SJSA1 (cell line): Measurements from ENCODE around the gene STX17. TPM values are rescaled to one million over a fixed set of nuclear protein-coding genes. Genes with fewer than 3 reads are reported as not detected.

Experiments
- DNase-seq, 2 experiments: peaks; one replicate each; pipeline ENCODE4 v3.0.0-alpha.2; 2015 to 2020; ENCODE audit warnings: low spot score in 2 of 2, low read depth in 1 of 2
- H3K27ac ChIP-seq: fragments of 250-450 bp; sonication (Bioruptor Pico); 2 replicates; pipeline ENCODE4 v1.5.1; 2020; ENCODE audit warnings: mild to moderate bottlenecking, moderate library complexity
- H3K27me3 ChIP-seq: fragments of 250-450 bp; sonication (Bioruptor Pico); replicated peaks from 2 replicates; pipeline ENCODE4 v1.5.1; 2020; ENCODE audit warnings: mild to moderate bottlenecking, moderate library complexity
- H3K36me3 ChIP-seq: fragments of 250-450 bp; sonication (Bioruptor Pico); 2 replicates; pipeline ENCODE4 v1.5.1; 2020; ENCODE audit warnings: mild to moderate bottlenecking
- H3K4me1 ChIP-seq: fragments of 250-450 bp; sonication (Bioruptor Pico); replicated peaks from 2 replicates; pipeline ENCODE4 v1.6.1; 2021; ENCODE audit warnings: mild to moderate bottlenecking
- H3K4me3 ChIP-seq: fragments of 250-450 bp; sonication (Bioruptor Pico); 2 replicates; pipeline ENCODE4 v1.5.1; 2020; ENCODE audit warnings: mild to moderate bottlenecking
- H3K9me3 ChIP-seq: fragments of 250-450 bp; sonication (Bioruptor Pico); replicated peaks from 2 replicates; pipeline ENCODE4 v1.5.1; 2020; ENCODE audit warnings: mild to moderate bottlenecking
- total RNA-seq: library from RNA; depleted of rRNA; stranded (reverse); fragments of >200 nt; shearing (Covaris generic); gene quantifications from 2 replicates; pipeline ENCODE4 v1.2.3, GENCODE V29; 2014

STX17 gene
- total RNA-seq, 1 experiment from 2014 or later = 16.1 TPM

DNA sequence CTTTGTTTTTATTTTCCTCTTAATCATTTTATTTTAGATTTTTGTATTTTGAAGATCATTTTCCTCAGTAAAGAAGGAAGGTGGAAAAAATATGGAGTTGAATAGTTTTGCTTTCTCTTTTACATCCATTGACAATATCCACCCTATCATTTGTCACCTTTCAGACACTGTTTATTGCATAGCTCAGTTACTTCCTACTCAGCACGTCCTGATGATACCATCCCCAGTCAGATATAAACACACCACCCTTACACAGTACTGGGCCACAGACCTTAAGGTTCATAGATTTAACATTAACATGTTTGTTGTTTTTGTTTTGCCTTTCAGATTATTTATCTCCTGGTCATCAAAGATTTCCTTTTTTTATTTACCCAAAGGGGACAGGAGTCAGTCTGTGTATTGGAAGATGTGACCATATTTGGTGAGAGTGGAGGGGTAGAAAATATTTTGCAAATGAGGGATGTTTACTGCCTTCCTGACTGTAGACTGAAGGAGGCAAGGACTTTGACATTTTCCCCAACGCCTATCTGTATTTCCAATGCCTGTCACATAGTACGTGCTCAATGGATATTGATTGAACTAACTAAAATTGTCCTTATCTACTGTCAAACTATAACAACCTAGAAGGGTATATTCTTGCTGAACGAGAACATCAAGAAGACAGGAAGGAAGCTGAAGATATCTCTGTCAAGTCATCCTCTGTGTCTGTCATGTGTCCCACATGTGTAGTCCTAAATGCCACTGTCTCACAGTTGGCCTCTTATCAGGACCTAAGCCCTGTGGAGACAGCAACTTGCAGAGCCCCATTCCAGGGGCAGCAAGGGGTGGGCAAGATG, 15.6 kb downstream of the STX17 start:
- Histone ChIP-seq H3K27me3 (no peaks in the 10 kb centered on the region), H3K27ac (no peak overlapping the region), H3K9me3 (no peaks in the 10 kb centered on the region; the same call in 1 of the 2 replicates), H3K4me3 (no peak overlapping the region), H3K36me3 (peaks cover 36% of the 10 kb centered on the region), H3K4me1 (no peaks in the 10 kb centered on the region)
- no peak for DNase-seq

DNA sequence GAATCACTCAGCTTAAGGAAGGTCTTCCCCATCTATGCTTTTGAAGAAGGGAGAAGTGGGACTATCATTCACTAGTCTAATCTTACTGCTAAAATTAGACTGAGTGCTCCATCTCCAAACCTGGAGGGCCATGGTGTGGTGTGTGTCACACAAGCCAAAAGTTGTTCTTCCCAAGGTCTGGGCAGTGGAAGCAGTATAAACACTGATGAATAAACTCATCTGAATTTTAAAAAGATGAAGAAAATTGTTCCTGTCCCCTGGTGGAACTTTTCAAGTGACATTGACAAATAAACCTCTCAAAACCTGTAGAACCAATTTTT, 16.2 kb downstream of the STX17 start:
- no peak for DNase-seq
- Histone ChIP-seq H3K27ac (no peak overlapping the region), H3K4me3 (no peak overlapping the region), H3K9me3 (no peaks in the 10 kb centered on the region; the same call in 1 of the 2 replicates), H3K36me3 (peaks cover 31% of the 10 kb centered on the region), H3K27me3 (no peaks in the 10 kb centered on the region), H3K4me1 (no peaks in the 10 kb centered on the region)

DNA sequence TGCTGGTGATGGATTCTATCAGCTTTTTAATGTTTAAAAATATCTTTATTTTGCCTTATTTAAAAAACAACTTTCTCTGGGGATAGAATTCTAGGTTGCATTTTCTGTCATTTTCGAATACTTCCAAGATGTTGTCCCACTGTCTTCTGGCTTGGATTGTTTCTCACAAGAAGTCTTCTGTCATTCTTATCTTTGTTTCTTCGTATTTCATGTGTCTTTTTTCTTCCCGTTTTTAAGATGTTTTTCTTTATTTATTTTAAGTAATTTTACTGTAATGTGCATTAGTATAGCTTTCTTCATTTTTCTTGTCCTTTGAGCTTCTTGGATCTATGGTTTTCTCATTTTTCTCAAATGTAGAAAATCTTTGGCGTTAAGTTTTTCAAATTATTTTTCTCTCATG, 19.1 kb downstream of the STX17 start:
- Histone ChIP-seq H3K27me3 (no peaks in the 10 kb centered on the region), H3K27ac (no peak overlapping the region), H3K4me1 (no peaks in the 10 kb centered on the region), H3K9me3 (no peaks in the 10 kb centered on the region; the same call in 1 of the 2 replicates), H3K4me3 (no peak overlapping the region), H3K36me3 (peaks cover 18% of the 10 kb centered on the region)
- DNase-seq = no peak

DNA sequence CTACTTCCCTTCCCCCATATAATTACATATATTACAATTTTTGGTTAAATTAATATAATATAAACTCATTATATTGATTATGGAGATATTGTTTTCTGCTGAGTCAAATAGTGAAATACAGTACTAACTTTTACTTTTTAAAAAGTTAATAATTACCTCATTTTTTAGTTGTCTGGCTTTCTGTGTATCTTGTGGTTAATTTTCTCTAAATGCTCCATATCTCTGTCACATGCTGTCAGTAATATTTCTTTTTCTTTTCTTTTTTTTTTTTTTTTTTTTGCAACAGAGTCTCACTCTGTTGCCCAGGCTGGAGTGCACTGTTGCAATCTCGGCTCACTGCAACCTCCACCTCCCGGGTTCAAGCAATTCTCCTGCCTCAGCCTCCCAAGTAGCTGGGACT, 23.2 kb downstream of the STX17 start:
- H3K27ac ChIP-seq = no peak overlapping the region
- H3K4me3 ChIP-seq = no peak overlapping the region
- no peak for DNase-seq
- H3K36me3 ChIP-seq = no peaks in the 10 kb centered on the region; the same call in 1 of the 2 replicates
- no peaks in the 10 kb centered on the region for H3K9me3 ChIP-seq
- no peaks in the 10 kb centered on the region for H3K27me3 ChIP-seq
- no peaks in the 10 kb centered on the region for H3K4me1 ChIP-seq

DNA sequence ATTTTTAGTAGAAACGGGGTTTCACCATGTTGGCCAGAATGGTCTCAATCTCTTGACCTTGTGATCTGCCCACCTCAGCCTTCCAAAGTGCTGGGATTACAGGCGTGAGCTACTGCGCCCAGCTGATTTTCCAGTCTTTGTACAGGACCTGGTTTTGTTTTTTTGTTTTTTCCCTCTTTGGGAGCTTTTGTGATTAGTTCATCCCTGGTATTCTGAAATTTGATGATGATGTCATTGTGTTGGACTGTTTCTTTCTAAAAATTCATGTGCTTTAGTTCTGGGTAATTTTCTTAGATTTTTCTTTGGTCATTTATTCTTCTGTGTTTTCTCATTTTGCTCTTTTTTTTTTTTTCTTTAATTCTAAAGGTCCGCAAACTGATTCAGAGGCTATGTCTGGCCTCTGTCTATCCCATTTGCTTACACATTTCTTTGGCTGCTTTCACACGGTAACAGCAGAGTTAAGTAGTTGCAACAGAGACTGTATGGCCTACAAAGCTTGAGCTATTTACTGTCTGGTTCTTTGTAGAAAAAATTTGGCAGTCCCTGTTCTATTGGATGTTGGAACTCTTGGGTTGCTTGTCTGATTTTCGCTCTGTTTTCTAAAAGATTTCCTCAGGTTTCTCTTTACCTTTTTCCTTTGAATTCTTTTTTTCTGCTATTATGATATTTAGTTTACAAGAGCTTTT, 24.8 kb downstream of the STX17 start:
- Histone ChIP-seq H3K27me3 (no peaks in the 10 kb centered on the region), H3K9me3 (no peaks in the 10 kb centered on the region), H3K4me3 (no peak overlapping the region), H3K4me1 (no peaks in the 10 kb centered on the region), H3K27ac (no peak overlapping the region), H3K36me3 (no peaks in the 10 kb centered on the region; the same call in none of the 2 replicates)
- DNase-seq = no peak

DNA sequence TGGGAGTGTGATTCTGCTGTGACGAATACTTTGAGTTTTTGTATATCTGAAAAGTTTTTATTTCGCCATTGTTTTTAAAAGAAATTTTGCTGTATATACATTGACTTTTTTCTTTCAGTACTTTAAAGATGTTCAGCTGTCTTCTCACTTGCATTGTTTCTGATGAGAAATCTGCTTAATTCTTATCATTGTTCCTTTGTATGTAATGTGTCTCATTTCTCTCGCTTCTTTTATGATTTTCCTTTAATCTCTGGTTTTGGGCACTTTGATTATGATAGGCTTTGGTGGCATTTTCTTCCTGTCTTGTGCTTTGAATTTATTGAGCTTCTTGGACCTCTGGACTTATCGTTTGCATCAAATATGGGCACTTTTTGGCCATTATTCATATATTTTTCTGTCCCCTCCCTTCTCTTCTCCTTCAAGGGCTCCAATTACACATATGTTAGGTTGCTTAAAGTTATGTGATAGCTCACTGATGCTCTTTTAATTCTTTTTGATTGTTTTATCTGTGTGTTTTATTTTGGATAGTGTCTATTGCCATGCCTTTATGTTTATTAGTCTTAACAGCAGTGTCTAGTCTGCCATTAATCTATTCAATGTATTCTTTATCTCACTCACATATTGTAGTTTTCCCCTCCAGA, 30.6 kb downstream of the STX17 start:
- H3K9me3 ChIP-seq = 0 out of 2 replicates have a peak, but pooled peaks cover 3% of the 10 kb centered on the region
- H3K4me1 ChIP-seq = no peaks in the 10 kb centered on the region
- no peak for DNase-seq
- H3K27ac ChIP-seq = no peak overlapping the region
- H3K27me3 ChIP-seq = no peaks in the 10 kb centered on the region
- H3K4me3 ChIP-seq = no peak overlapping the region
- no peaks in the 10 kb centered on the region; the same call in 1 of the 2 replicates for H3K36me3 ChIP-seq

DNA sequence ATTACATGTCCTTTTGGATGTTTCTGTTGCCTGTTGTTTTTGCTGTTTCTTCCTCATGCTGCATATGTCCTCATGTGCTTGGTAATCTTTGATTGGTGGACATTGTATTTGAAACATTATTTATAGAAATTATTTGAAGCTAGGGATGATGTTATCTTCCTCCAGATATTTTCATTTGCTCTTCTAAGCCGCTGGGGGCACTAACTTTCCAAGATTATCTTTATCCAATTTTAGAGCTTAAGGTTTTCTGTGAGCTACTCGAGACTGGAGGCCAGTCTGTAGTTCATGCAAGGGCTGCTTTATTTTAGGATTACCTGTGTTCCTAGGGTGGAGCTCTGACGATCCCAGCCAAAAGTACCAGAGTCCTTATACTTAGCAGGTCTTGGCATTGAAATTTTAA, 40.9 kb downstream of the STX17 start:
- H3K36me3 ChIP-seq = peaks cover 5% of the 10 kb centered on the region
- no peak overlapping the region for H3K27ac ChIP-seq
- H3K9me3 ChIP-seq = no peaks in the 10 kb centered on the region

DNA sequence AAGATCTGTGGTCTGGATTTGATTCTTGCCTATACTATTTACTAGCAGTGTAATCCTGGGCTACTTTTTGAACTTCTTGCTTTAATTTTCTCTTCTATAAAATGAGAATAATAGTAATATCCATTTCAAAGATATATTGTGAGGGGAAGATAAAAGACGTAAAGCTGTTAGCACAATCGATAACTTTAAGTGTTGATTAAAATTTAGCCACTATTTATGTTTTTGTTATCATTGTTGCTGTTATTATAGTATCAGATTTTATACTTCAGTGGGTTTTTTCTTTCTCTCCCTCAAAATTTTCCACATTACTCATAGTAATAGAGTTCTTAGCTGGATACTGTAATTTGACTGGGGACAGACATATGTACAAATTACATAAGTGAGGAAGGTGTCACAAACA, 42.0 kb downstream of the STX17 start:
- DNase-seq = no peak
- Histone ChIP-seq H3K4me1 (no peaks in the 10 kb centered on the region), H3K36me3 (peaks cover 5% of the 10 kb centered on the region), H3K27ac (no peak overlapping the region), H3K4me3 (no peak overlapping the region), H3K27me3 (no peaks in the 10 kb centered on the region), H3K9me3 (no peaks in the 10 kb centered on the region)

More for the DNA sequence above, 40.9 kb downstream of the STX17 start:
- Histone ChIP-seq H3K4me1 (no peaks in the 10 kb centered on the region), H3K4me3 (no peak overlapping the region), H3K27me3 (no peaks in the 10 kb centered on the region)
- DNase-seq = no peak

DNA sequence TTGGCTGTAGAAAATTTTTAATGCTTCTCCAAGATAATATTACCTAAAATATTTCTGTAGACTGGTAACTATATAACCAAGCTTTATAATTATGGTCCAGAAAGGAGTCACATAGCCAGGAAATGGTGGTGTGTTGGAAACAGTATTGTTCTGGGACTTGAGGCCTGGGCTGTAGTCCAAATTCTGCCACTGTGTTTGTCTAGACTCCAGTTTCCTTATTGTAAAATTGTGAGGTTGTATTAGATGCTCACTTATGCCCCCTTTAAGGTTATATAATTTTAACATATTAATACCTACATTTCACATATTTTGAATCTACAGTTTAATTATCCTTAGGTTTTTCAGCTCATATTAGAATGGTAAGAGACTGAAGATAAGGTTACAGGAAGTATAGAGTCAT, 42.4 kb downstream of the STX17 start:
- Histone ChIP-seq H3K9me3 (no peaks in the 10 kb centered on the region), H3K36me3 (peaks cover 5% of the 10 kb centered on the region), H3K4me1 (no peaks in the 10 kb centered on the region), H3K4me3 (no peak overlapping the region), H3K27ac (no peak overlapping the region), H3K27me3 (no peaks in the 10 kb centered on the region)
- DNase-seq = no peak

DNA sequence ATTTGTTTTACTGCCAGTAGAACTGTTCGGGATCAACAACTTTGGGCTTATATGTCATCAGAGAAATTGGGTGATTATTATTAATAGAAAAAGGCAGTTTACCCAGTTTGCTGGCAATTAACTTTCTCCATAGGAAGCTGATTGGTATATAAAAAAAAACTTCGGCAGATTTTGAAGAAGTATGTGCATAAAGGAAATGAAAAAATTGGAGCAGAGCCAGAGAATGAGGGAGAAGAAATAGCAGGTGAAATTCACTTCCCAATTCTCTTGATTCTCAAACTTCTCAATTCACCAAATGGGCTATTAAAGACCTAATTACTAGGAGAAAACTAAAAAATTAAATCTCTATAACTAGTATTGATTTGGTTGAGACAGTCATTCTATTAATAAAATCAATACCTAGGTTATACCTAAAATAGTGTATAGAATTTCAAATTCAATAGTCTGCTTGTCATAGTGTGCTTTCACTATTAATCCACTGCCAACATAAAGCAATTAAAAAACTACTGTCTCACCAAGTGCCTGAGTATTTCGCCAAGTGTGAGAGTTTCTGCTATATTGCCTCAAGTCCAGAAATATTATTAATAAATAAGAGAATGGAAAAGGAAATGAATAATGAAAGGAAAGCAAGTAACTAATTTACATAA, 47.5 kb downstream of the STX17 start:
- Histone ChIP-seq H3K27me3 (no peaks in the 10 kb centered on the region), H3K9me3 (no peaks in the 10 kb centered on the region), H3K36me3 (peaks cover 5% of the 10 kb centered on the region), H3K27ac (no peak overlapping the region), H3K4me1 (no peaks in the 10 kb centered on the region), H3K4me3 (no peak overlapping the region)
- DNase-seq = no peak

DNA sequence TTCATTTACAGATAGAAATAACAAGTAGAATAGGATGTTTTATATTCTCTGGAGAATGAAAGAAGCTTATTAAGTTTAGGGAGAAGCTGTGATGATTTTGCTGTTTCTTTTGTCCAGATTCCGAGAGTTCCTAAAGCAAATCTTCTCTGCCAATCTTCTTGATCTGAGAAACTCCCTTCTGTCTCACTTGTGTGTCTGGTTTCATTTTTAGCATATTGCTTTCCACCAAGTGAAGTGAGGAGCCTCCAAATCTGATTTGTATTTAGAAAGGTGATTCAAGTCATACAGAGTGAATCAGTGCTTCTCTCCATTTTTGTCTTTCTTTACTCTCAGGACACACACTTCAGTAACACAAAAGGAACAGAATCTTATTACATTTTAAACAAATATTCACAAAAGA, 48.4 kb downstream of the STX17 start:
- Histone ChIP-seq H3K27ac (no peak overlapping the region), H3K9me3 (no peaks in the 10 kb centered on the region), H3K4me1 (no peaks in the 10 kb centered on the region), H3K36me3 (peaks cover 5% of the 10 kb centered on the region), H3K4me3 (no peak overlapping the region), H3K27me3 (no peaks in the 10 kb centered on the region)
- no peak for DNase-seq

DNA sequence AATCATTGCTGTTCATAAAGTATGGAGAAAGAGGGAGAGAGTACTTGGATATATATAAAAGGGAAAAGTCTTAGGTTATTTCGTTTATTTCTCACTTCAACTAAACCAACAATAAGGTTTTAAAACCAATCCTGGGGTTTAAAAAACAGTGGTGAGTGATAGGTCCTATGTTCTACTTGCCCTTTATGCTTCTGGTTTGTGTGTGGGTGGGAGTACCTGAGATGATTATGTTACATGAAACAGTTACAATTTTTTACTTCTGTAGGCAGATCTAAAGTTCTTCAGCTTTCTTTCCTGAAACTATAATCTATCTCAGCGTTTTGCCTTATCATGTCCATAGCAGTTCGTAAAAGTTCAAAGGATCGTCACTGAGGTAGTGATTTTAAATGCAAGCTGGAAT, 49.2 kb downstream of the STX17 start:
- Histone ChIP-seq H3K4me3 (no peak overlapping the region), H3K4me1 (no peaks in the 10 kb centered on the region), H3K36me3 (peaks cover 5% of the 10 kb centered on the region), H3K27me3 (no peaks in the 10 kb centered on the region), H3K27ac (no peak overlapping the region), H3K9me3 (no peaks in the 10 kb centered on the region)
- no peak for DNase-seq

DNA sequence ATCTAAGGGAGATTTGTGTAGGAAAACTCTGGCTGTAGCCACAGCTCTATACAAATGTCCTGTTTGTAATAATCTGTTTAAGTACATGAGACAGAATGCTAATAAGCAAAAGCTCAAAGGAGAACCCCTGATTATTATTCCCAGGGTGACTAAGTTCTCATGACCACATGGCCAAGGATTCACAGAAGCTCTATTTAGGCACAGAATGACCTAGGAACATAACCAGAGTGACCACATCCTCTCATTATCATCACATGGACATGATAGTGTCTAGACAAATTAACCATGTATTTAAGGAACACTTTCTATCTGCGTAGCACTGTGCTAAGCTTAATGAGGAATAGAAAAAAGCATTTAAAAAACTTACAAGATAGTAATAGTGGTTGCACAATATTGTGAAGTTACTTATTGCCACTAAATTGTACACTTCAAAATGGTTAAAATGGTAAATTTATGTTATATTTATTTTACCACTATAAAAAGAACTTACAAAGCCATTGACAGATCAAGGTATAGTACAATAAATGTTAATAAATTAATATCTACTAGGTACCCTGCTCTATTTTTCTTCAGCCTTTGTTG, 56.3 kb downstream of the STX17 start:
- DNase-seq = no peak
- no peak overlapping the region for H3K27ac ChIP-seq
- H3K36me3 ChIP-seq = no peaks in the 10 kb centered on the region; the same call in none of the 2 replicates
- H3K4me1 ChIP-seq = peaks cover 3% of the 10 kb centered on the region; the same call in 1 of the 2 replicates
- H3K9me3 ChIP-seq = no peaks in the 10 kb centered on the region
- H3K4me3 ChIP-seq = no peak overlapping the region
- H3K27me3 ChIP-seq = no peaks in the 10 kb centered on the region
